HEK293T (cell line): Measurements from ENCODE around the gene LRRFIP1.

Source experiments
- ARNT ChIP-seq: fragments of 450-650 bp; IDR thresholded peaks from 2 replicates; pipeline ENCODE4 v1.6.1; 2017; ENCODE audit warnings: mild to moderate bottlenecking
- CTBP1 ChIP-seq: fragments of 450-650 bp; IDR thresholded peaks from 2 replicates; pipeline ENCODE4 v1.6.1; 2016; ENCODE audit warnings: borderline replicate concordance
- SP1 ChIP-seq: fragments of 450-650 bp; IDR thresholded peaks from 2 replicates; pipeline ENCODE4 v1.6.1; 2017
- TARDBP ChIP-seq: fragments of 450-650 bp; IDR thresholded peaks from 2 replicates; pipeline ENCODE4 v1.6.1; 2016
- ZNF384 ChIP-seq: fragments of 450-650 bp; IDR thresholded peaks from 2 replicates; pipeline ENCODE4 v1.6.1; 2016

- TF ChIP-seq SP1 (no peak), ARNT (no peak), ZNF384 (no peak), CTBP1 (no peak), TARDBP (no peak)
These were observed 23.0 kb upstream of the LRRFIP1 start for GRCh38 chr2:237604391-237604790.
